Measurements from ENCODE around the gene VRK2.
"Not testable (repeated sequence)": the region's sequence is repeated elsewhere in the genome, so short reads cannot be mapped to it uniquely, and the experiment has no call there.

The VRK2 gene

GRCh38 chr2:58140508-58141072 lies 94.0 kb downstream of the VRK2 start:
- in situ Hi-C loops (cut with MboI; ENCODE audit: low sequenced_read_pairs, unreplicated experiment), result no loop called here

GRCh38 chr2:58145769-58146168 lies 99.2 kb downstream of the VRK2 start:
- in situ Hi-C loops (cut with MboI; ENCODE audit: low sequenced_read_pairs, unreplicated experiment), result not testable (repeated sequence)

More at GRCh38 chr2:58140508-58141072, 94.0 kb downstream of the VRK2 start:
- no peak for DNase-seq (ENCODE audit: low spot score)
- no peak for TF ChIP-seq CTCF (IDR thresholded peaks at IDR 0.05; ENCODE audit: borderline replicate concordance, control extremely low read depth, extremely low read depth, insufficient read depth, missing control alignments)

GRCh38 chr2:58146707-58147106 lies 100.1 kb downstream of the VRK2 start:
- no peak for TF ChIP-seq CTCF (IDR thresholded peaks at IDR 0.05; ENCODE audit: borderline replicate concordance, control extremely low read depth, extremely low read depth, insufficient read depth, missing control alignments)
- no peak for DNase-seq (ENCODE audit: low spot score)
- in situ Hi-C loops (cut with MboI; ENCODE audit: low sequenced_read_pairs, unreplicated experiment), result no loop called here

More at GRCh38 chr2:58145769-58146168, 99.2 kb downstream of the VRK2 start:
- not testable (repeated sequence) for DNase-seq (ENCODE audit: low spot score)

- DNase-seq (ENCODE audit: low spot score), result no peak
- TF ChIP-seq CTCF (IDR thresholded peaks at IDR 0.05; ENCODE audit: borderline replicate concordance, control extremely low read depth, extremely low read depth, insufficient read depth, missing control alignments), result no peak
- in situ Hi-C loops (cut with MboI; ENCODE audit: low sequenced_read_pairs, unreplicated experiment), result no loop called here
These were observed 108.7 kb downstream of the VRK2 start for GRCh38 chr2:58155160-58155778.

- in situ Hi-C loops (cut with MboI; ENCODE audit: low sequenced_read_pairs, unreplicated experiment), result no loop called here
- TF ChIP-seq CTCF (IDR thresholded peaks at IDR 0.05; ENCODE audit: borderline replicate concordance, control extremely low read depth, extremely low read depth, insufficient read depth, missing control alignments), result no peak
- no peak for DNase-seq (ENCODE audit: low spot score)
These were observed 110.2 kb downstream of the VRK2 start for GRCh38 chr2:58156780-58157179.

GRCh38 chr2:58157754-58158153 lies 111.1 kb downstream of the VRK2 start:
- no peak for TF ChIP-seq CTCF (IDR thresholded peaks at IDR 0.05; ENCODE audit: borderline replicate concordance, control extremely low read depth, extremely low read depth, insufficient read depth, missing control alignments)
- DNase-seq (ENCODE audit: low spot score), result no peak
- in situ Hi-C loops (cut with MboI; ENCODE audit: low sequenced_read_pairs, unreplicated experiment), result no loop called here

- in situ Hi-C loops (cut with MboI; ENCODE audit: low sequenced_read_pairs, unreplicated experiment), result no loop called here
- no peak for TF ChIP-seq CTCF (IDR thresholded peaks at IDR 0.05; ENCODE audit: borderline replicate concordance, control extremely low read depth, extremely low read depth, insufficient read depth, missing control alignments)
- DNase-seq (ENCODE audit: low spot score), result no peak
These were observed 111.9 kb downstream of the VRK2 start for GRCh38 chr2:58158481-58158880.

Measured in GM13976 (cell line).